HCT116 (cell line): Measurements from ENCODE around the gene HSPA4. TPM values are rescaled to one million over a fixed set of nuclear protein-coding genes. Genes with fewer than 3 reads are reported as not detected.

Source experiments
- ATAC-seq: fragments of 200-7000 bp; cut with Tn5 transposase; 2 replicates; pipeline ENCODE4 v1.9.1; 2020; ENCODE audit warnings: mild to moderate bottlenecking, moderate library complexity
- BruUV-seq: library from RNA; stranded (reverse); fragments of 400-500 nt; replicated peaks from 2 replicates; lab custom pipeline; 2021; lab: Mats Ljungman, UMichigan
- CTCF ChIA-PET: fragments of 300-600 bp; sonication (Branson Sonifier 250); formaldehyde crosslinking; loops from one replicate; lab custom pipeline; 2021; ENCODE audit warnings: antibody characterized with exemption; lab: Charles Lee
- POLR2A ChIA-PET: fragments of 300-600, 350-600 bp; sonication (Branson Sonifier 250); formaldehyde crosslinking; loops from one replicate; lab custom pipeline; 2021; ENCODE audit warnings: antibody characterized with exemption; lab: Charles Lee
- RAD21 ChIA-PET, 2 experiments: fragments of 300-600 bp; sonication (Branson Sonifier 250); formaldehyde crosslinking; loops; one replicate each; lab custom pipeline; 2023; ENCODE audit warnings: low total read pairs in 2 of 2; ENCODE audit not compliant: uncharacterized antibody in 2 of 2, unreplicated experiment in 2 of 2, low non-redundant PET in 1 of 2; lab: Charles Lee
- DNase-seq: peaks from one replicate; pipeline ENCODE4 v3.0.0-alpha.2; 2010; ENCODE audit warnings: low read depth, low spot score
- H2AFZ ChIP-seq: fragments of 200-600 bp; shearing (Covaris generic), sonication (generic); 2 replicates; pipeline ENCODE4 v1.6.1; 2017; ENCODE audit warnings: low read depth, mixed run types, mixed read lengths, antibody characterized with exemption, low read length; ENCODE audit not compliant: poor library complexity, severe bottlenecking
- H3K27ac ChIP-seq: 2 replicates; pipeline ENCODE4 v1.5.1; 2012; ENCODE audit warnings: low read depth, low read length
- H3K27me3 ChIP-seq: fragments of 200-600 bp; sonication (generic); 2 replicates; pipeline ENCODE4 v1.6.1; 2016; ENCODE audit warnings: mixed run types, low read length, mixed read lengths; ENCODE audit not compliant: insufficient read depth
- H3K36me3 ChIP-seq, 2 experiments: fragments of 200-500 bp in 1 of 2; fragments of 200-600 bp in 1 of 2; sonication (Bioruptor generic) in 1 of 2; sonication (generic) in 1 of 2; 2 replicates each; pipeline versions ENCODE4 v1.5.1 to v1.6.1; 2014 to 2016; ENCODE audit warnings: low read length in 2 of 2, inconsistent platforms in 1 of 2, mixed read lengths in 1 of 2, mixed run types in 1 of 2; ENCODE audit not compliant: insufficient read depth in 2 of 2, control insufficient read depth in 1 of 2
- H3K4me1 ChIP-seq, 2 experiments: fragments of 200-600 bp in 1 of 2; sonication (generic) in 1 of 2; 2 replicates each; pipeline versions ENCODE4 v1.5.1 to v1.6.1; 2012 to 2017; ENCODE audit warnings: low read length in 2 of 2, inconsistent platforms in 1 of 2, mild to moderate bottlenecking in 1 of 2, mixed read lengths in 1 of 2, mixed run types in 1 of 2, moderate library complexity in 1 of 2; ENCODE audit not compliant: insufficient read depth in 2 of 2, control insufficient read depth in 1 of 2
- H3K4me2 ChIP-seq: fragments of 200-600 bp; sonication (generic); 2 replicates; pipeline ENCODE4 v1.6.1; 2017; ENCODE audit warnings: mixed run types, low read length, mixed read lengths
- H3K4me3 ChIP-seq, 2 experiments: fragments of 200-600 bp in 1 of 2; sonication (generic) in 1 of 2; replicated peaks in 1 of 2; 2 replicates each; pipeline ENCODE4 v1.5.1; 2011 to 2016; ENCODE audit warnings: low read length in 2 of 2, control low read depth in 1 of 2, low read depth in 1 of 2, mild to moderate bottlenecking in 1 of 2, mixed read lengths in 1 of 2, mixed run types in 1 of 2
- H3K79me2 ChIP-seq: fragments of 200-600 bp; sonication (generic); 2 replicates; pipeline ENCODE4 v1.6.1; 2017; ENCODE audit warnings: mild to moderate bottlenecking, mixed run types, low read length, moderate library complexity, mixed read lengths; ENCODE audit not compliant: insufficient read depth
- H3K9ac ChIP-seq: fragments of 200-600 bp; sonication (generic); 2 replicates; pipeline ENCODE4 v1.6.1; 2016; ENCODE audit warnings: low read length, mixed read lengths
- H3K9me2 ChIP-seq: fragments of 200-600 bp; sonication (generic), shearing (Covaris generic); 2 replicates; pipeline ENCODE4 v1.6.1; 2017; ENCODE audit warnings: mixed run types, mild to moderate bottlenecking, moderate library complexity; ENCODE audit not compliant: insufficient read depth
- H3K9me3 ChIP-seq, 2 experiments: fragments of 200-500 bp in 1 of 2; fragments of 200-600 bp in 1 of 2; sonication (Bioruptor generic) in 1 of 2; sonication (generic) in 1 of 2; 2 replicates each; pipeline ENCODE4 v1.6.1; 2014 to 2017; ENCODE audit warnings: low read length in 2 of 2, mixed read lengths in 2 of 2, inconsistent platforms in 1 of 2, low read depth in 1 of 2, mild to moderate bottlenecking in 1 of 2, mixed run types in 1 of 2, moderate library complexity in 1 of 2; ENCODE audit not compliant: control insufficient read depth in 1 of 2, insufficient read depth in 1 of 2
- H4K20me1 ChIP-seq: fragments of 200-600 bp; sonication (generic), shearing (Covaris generic); 2 replicates; pipeline ENCODE4 v1.6.1; 2017; ENCODE audit warnings: mixed run types, mild to moderate bottlenecking, moderate library complexity; ENCODE audit not compliant: insufficient read depth
- CTCF ChIP-seq, 3 experiments: fragments of 200-600 bp in 1 of 3; sonication (generic) in 1 of 3; IDR thresholded peaks in 2 of 3; conservative IDR thresholded peaks in 1 of 3; 2 replicates each; pipeline ENCODE4 v1.5.1; 2012 to 2017; ENCODE audit warnings: low read depth in 2 of 3, low read length in 2 of 3, antibody characterized with exemption in 1 of 3, borderline replicate concordance in 1 of 3, control low read depth in 1 of 3, mild to moderate bottlenecking in 1 of 3, mixed read lengths in 1 of 3, mixed run types in 1 of 3, moderate library complexity in 1 of 3; ENCODE audit not compliant: insufficient read depth in 1 of 3
- EGR1 ChIP-seq: IDR thresholded peaks from 2 replicates; pipeline ENCODE4 v1.6.1; 2012; ENCODE audit warnings: low read depth
- ELF1 ChIP-seq: IDR thresholded peaks from 2 replicates; pipeline ENCODE4 v1.6.1; 2012; ENCODE audit warnings: low read depth, borderline replicate concordance
- EZH2 ChIP-seq: fragments of 200-600 bp; sonication (generic); IDR thresholded peaks from 2 replicates; pipeline ENCODE4 v1.6.1; 2017; ENCODE audit warnings: antibody characterized with exemption, mixed run types
- EZH2phosphoT487 ChIP-seq: fragments of 200-600 bp; IDR thresholded peaks from 2 replicates; pipeline ENCODE4 v1.6.1; 2018; ENCODE audit warnings: antibody characterized with exemption, borderline replicate concordance
- FOSL1 ChIP-seq: IDR thresholded peaks from 2 replicates; pipeline ENCODE4 v1.6.1; 2012; ENCODE audit warnings: low read depth
- MAX ChIP-seq: IDR thresholded peaks from 2 replicates; pipeline ENCODE4 v1.6.1; 2012
- POLR2A ChIP-seq: IDR thresholded peaks from 2 replicates; pipeline ENCODE4 v1.7.0; 2011; ENCODE audit warnings: borderline replicate concordance; ENCODE audit not compliant: insufficient read depth, insufficient read length; ENCODE audit errors: extremely low read depth
- POLR2AphosphoS5 ChIP-seq: IDR thresholded peaks from 2 replicates; pipeline ENCODE4 v1.6.1; 2011; ENCODE audit warnings: mild to moderate bottlenecking, low read depth, low read length, moderate library complexity
- SIN3A ChIP-seq: IDR thresholded peaks from 2 replicates; pipeline ENCODE4 v1.6.1; 2012; ENCODE audit warnings: low read depth
- SP1 ChIP-seq: IDR thresholded peaks from 2 replicates; pipeline ENCODE4 v1.6.1; 2012; ENCODE audit warnings: low read depth
- TCF7L2 ChIP-seq: IDR thresholded peaks from 2 replicates; pipeline ENCODE4 v1.7.0; 2011; ENCODE audit warnings: borderline replicate concordance, inconsistent platforms; ENCODE audit not compliant: insufficient read depth, insufficient read length; ENCODE audit errors: extremely low read depth
- ZBTB33 ChIP-seq: IDR thresholded peaks from 2 replicates; pipeline ENCODE4 v1.6.1; 2011; ENCODE audit warnings: mild to moderate bottlenecking, low read length, moderate library complexity; ENCODE audit not compliant: insufficient replicate concordance; ENCODE audit errors: extremely low read depth
- ZFX ChIP-seq: fragments of 450-650 bp; IDR thresholded peaks from 2 replicates; pipeline ENCODE4 v1.6.1; 2017
- intact Hi-C: fragments of 100-400 bp; cut with micrococcal nuclease; formaldehyde crosslinking; loops from 2 replicates; pipeline ENCODE4 v1.10.0; 2022
- total RNA-seq: library from RNA; stranded (reverse); gene quantifications from one replicate; pipeline ENCODE4 v1.2.1, GENCODE V29; 2021; ENCODE audit not compliant: unreplicated experiment

HSPA4 gene
- total RNA-seq, 1 experiment from 2014 or later, result 212 TPM

- TF ChIP-seq POLR2A, result no peak
- peak; percentile 26 for TF ChIP-seq POLR2AphosphoS5
- POLR2A ChIA-PET, result no interaction called here
- Histone ChIP-seq H3K4me2 (no peak overlapping the region), H3K9me3 (no peaks in the 10 kb centered on the region), H3K9ac (no peak overlapping the region), H3K4me3 (no peak overlapping the region), H3K27ac (no peak overlapping the region), H3K4me1 (peaks cover 0 to 6% of the 10 kb centered on the region in 2 experiments; a peak in 1 of 4 replicates), H3K27me3 (no peaks in the 10 kb centered on the region), H4K20me1 (no peaks in the 10 kb centered on the region; the same call in 1 of the 2 replicates), H3K36me3 (peaks cover 31 to 35% of the 10 kb centered on the region in 2 experiments), H3K9me2 (no peaks in the 10 kb centered on the region), H2AFZ (no peak overlapping the region), H3K79me2 (no peaks in the 10 kb centered on the region)
- intact Hi-C loops, result no loop called here
- RAD21 ChIA-PET, result no interaction called here
- no TSS peak for BruUV-seq
- peak; percentile 20; the same call in 1 of the 2 replicates for ATAC-seq
- CTCF ChIA-PET, result interaction anchor here (0.6 to 1.2 kb wide), 2 partner anchors 141 to 152 kb away, joined by 3 to 4 read pairs; no protein-coding TSS in a partner anchor
- no peak for DNase-seq
These were observed 55.2 kb downstream of the HSPA4 start for GRCh38 chr5:133106761-133107572.

GRCh38 chr5:133108481-133108921 lies 56.7 kb downstream of the HSPA4 start:
- Histone ChIP-seq H3K4me3 (no peak overlapping the region), H3K27ac (no peak overlapping the region), H3K27me3 (no peaks in the 10 kb centered on the region), H4K20me1 (no peaks in the 10 kb centered on the region; the same call in 1 of the 2 replicates), H3K9me3 (no peaks in the 10 kb centered on the region), H2AFZ (no peak overlapping the region), H3K4me2 (no peak overlapping the region), H3K9ac (no peak overlapping the region), H3K4me1 (peaks cover 0 to 6% of the 10 kb centered on the region in 2 experiments; a peak in 1 of 4 replicates), H3K79me2 (no peaks in the 10 kb centered on the region), H3K9me2 (no peaks in the 10 kb centered on the region), H3K36me3 (peaks cover 22 to 23% of the 10 kb centered on the region in 2 experiments)
- DNase-seq (no peak), ATAC-seq (no peak)
- intact Hi-C loops, result no loop called here
- POLR2A ChIA-PET, result no interaction called here
- RAD21 ChIA-PET, result no interaction called here
- CTCF ChIA-PET, result interaction anchor here (0.8 to 0.9 kb wide), 2 partner anchors 179 to 288 kb away, joined by 3 read pairs; no protein-coding TSS in a partner anchor
- BruUV-seq, result no TSS peak
- TF ChIP-seq EZH2, result no peak
- no peak for TF ChIP-seq FOSL1
- TF ChIP-seq SIN3A, result no peak
- TF ChIP-seq SP1, result no peak
- no peak for TF ChIP-seq CTCF (IDR thresholded peaks at IDR 0.05 in 2 of 3, conservative IDR thresholded peaks at IDR 0.05 in 1 of 3; ENCODE audit: borderline replicate concordance in 1 of 3, insufficient read depth in 1 of 3, low read depth in 2 of 3, low read length in 2 of 3)
- no peak for TF ChIP-seq POLR2A
- no peak for TF ChIP-seq EGR1
- no peak for TF ChIP-seq MAX
- TF ChIP-seq ELF1, result no peak
- TF ChIP-seq ZBTB33, result no peak
- TF ChIP-seq TCF7L2, result no peak
- TF ChIP-seq ZFX, result no peak
- TF ChIP-seq EZH2phosphoT487, result no peak
